Measurements from ENCODE around the gene PRAMEF11. TPM values are rescaled to one million over a fixed set of nuclear protein-coding genes. Genes with fewer than 3 reads are reported as not detected.

Gene PRAMEF11
- not detected in 2 replicates for total RNA-seq

GRCh38 chr1:12831310-12831709 lies at the start of gene PRAMEF11:
PRAMEF11 (minus strand) TSS chr1:12831410; CDS start chr1:12828789, 2,621 bp downstream.

DNA sequence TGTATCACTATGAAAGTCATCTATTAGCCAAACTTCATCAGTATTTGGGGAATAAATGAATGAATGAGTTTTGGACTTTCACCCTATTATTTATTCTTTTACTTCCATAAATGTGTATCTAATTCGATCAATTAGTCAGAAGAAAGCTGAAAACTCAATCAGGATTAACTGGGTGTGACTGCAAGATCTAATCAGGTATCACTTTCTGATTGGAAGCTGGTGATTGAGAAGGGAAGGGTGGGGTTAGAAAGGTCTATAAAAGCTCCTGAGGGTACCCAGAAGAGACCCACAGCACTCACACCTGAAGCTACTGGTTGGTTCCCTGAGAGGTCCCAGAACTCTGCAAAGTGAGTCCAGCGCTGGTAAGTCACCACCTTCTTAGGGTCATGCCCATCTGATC lies 25.6 kb upstream of the PRAMEF11 start, which contains the start of gene PRAMEF2:
Gene PRAMEF2 (plus strand): TSS at position 301 of the 400 bp plus-strand sequence. CDS start 1,924 bp downstream, outside the sequence.

GRCh38 chr1:12848620-12849019 lies 17.4 kb upstream of the PRAMEF11 start, which contains the start of gene HNRNPCL1:
HNRNPCL1 (minus strand) TSS chr1:12848720; CDS start chr1:12848289, 431 bp downstream.

GRCh38 chr1:12791097-12791496 lies 40.1 kb downstream of the PRAMEF11 start, which contains the start of gene PRAMEF1:
PRAMEF1 (plus strand) TSS chr1:12791397; CDS start chr1:12793228, 1,831 bp downstream.

Other genes with a start within 250 kb of the PRAMEF11 start
- gene DHRS3, start 213.2 kb downstream of the PRAMEF11 start, total RNA-seq = 52.5 and 174 TPM in 2 replicates
- gene AADACL4, start 187.3 kb downstream of the PRAMEF11 start, total RNA-seq = not detected in 2 replicates
- not detected in 2 replicates for gene AADACL3, start 115.3 kb downstream of the PRAMEF11 start, total RNA-seq
- under 0.01 TPM in 1 of 2 replicates, not detected in the other for gene CFAP107, start 85.2 kb downstream of the PRAMEF11 start, total RNA-seq
- not detected in 2 replicates for gene PRAMEF12, start 57.7 kb downstream of the PRAMEF11 start, total RNA-seq
- gene PRAMEF1, start 40.0 kb downstream of the PRAMEF11 start, total RNA-seq = not detected in 2 replicates
- not detected in 2 replicates for gene HNRNPCL1, start 17.3 kb upstream of the PRAMEF11 start, total RNA-seq
- gene PRAMEF2, start 25.7 kb upstream of the PRAMEF11 start, total RNA-seq = not detected in 2 replicates
- not detected in 2 replicates for gene PRAMEF4, start 54.8 kb upstream of the PRAMEF11 start, total RNA-seq
- not detected in 2 replicates for gene PRAMEF10, start 66.9 kb upstream of the PRAMEF11 start, total RNA-seq
- gene PRAMEF7, start 85.2 kb upstream of the PRAMEF11 start, total RNA-seq = not detected in 2 replicates
- not detected in 2 replicates for gene PRAMEF6, start 116.2 kb upstream of the PRAMEF11 start, total RNA-seq
- not detected in 2 replicates for gene PRAMEF27, start 225.2 kb upstream of the PRAMEF11 start, total RNA-seq
- gene HNRNPCL3, start 229.4 kb upstream of the PRAMEF11 start, total RNA-seq = not detected in 2 replicates
- gene PRAMEF25, start 239.4 kb upstream of the PRAMEF11 start, total RNA-seq = not detected in 2 replicates